ENCODE data around the gene TSPAN3.

Gene TSPAN3

DNA sequence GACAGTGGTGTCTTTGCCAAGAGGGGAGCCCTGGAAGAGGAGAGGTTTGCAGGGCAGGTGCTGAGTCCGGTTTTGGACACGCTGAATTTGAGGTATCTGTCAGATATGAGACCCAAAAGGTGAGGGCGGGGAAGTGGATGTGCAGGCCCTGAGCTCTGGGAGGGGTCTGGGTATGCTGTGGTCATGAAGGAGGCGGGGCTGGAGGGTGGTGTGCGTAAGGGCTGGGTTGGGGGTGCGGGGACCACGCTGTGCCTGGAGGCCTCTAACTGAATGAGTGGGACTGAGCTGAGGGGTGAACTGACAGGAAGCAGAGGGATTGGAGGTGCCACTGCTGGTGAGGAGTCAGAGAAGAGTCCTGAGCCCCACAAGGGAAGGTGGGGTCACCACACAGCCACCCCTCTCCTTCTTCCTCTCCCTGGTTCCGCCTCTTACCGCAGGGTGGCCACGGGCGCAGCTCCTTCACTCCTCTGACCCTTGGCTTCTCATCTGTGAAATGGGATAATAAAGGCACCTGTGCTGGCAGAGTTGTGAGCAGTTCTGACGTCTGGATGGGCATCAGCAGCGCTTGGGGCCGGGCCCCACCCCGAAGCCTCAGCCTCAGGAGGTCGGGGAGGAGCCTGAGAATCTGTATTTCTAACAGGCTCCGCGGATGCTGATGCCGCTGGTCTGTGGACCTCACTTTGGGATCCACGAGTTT is 47.2 kb downstream of the TSPAN3 start:
- no peak for DNase-seq (ENCODE audit: low read depth in 2 of 2)

DNA sequence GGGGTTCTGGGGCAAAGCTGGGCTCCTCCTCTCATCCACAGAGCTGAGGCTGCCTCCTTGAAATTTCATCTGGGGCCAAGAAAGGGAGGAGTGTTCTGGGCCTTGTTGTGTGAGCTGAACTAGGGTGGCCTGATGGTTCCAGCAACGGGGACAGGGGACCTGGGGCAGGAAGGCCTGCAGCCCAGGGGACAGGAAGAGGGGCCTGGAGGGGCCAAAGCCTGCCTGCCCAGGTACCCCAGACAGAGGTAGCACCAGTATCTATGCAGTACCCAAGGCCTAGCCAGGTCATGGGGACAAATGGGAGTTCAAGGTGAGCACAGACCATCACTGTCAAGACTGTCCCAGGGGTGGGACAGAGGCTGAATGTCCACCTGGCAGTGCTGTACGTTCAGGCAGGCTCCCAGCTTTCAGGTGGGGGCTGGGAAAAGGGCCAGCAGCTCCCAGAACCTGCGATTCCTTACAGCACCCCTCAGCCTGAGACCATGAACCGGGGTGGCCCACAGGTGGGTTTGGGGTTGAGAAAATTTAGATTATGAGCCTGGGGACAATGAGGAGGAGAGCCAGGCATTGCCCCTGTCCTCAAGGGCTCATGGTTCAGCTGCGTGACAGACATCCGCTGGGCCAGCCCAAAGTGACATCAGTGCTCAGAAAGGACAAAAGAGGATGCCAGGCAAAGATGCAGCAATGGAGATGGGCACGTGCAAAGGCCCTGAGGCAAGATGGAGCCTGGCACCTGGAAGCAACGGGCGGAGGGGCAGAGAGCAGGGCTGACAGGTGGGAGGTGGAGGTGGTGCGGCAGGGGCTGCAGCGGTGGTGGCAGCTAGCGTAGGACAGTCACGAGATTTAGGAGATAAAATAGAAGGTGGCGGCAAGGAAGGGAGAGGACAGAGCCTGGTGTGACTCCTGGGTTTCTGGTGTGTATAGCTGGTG is 48.0 kb downstream of the TSPAN3 start:
- DNase-seq (ENCODE audit: low read depth in 2 of 2): no peak

DNA sequence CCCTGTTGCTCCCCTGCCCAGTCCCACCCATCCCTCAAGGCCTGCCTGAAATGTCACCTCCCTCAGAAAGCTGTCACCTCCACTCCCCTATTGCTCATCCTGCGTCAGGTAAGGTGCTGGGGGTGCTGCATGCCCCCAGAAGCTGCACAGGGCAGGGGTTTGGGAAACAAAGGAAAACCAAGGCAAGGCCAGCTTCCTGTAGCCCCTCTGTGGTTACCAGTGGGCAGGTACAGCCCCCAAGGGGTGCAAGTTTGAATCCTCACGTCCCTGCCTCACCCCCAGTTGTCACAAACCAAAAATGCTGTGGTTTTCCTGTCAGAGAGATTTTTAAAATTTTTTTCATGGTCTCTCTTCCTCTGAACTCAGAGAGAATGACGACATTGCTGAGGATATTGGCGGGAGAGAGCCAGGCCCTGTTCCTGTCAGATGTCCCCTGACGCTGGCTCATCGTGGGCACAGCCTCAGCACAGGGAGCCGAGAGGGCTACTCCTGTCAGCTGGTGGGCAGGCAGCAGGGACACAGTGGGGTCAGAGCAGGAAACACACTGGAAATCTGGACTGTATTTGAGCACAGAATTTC is 49.0 kb downstream of the TSPAN3 start:
- DNase-seq (ENCODE audit: low read depth in 2 of 2): peak; percentile 53 to 54

DNA sequence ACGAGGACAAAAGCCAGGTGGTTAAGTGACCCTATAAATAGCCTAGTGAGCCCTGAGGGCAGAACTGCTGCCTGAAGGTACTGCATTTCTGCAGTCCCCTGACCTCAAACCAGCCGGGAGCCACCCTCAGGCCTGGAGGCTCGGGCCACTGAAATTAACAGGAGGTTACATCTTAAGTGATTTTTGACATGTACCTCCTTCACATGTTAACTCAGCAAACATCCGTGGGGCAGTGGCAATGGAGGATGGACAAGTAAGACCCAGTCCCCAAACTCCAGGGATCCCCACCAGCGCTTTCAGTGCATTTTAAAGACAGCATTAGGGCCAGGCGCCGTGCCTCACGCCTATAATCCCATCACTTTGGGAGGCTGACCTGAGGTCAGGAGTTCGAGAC is 49.8 kb downstream of the TSPAN3 start:
- DNase-seq (ENCODE audit: low read depth in 2 of 2): no peak

DNA sequence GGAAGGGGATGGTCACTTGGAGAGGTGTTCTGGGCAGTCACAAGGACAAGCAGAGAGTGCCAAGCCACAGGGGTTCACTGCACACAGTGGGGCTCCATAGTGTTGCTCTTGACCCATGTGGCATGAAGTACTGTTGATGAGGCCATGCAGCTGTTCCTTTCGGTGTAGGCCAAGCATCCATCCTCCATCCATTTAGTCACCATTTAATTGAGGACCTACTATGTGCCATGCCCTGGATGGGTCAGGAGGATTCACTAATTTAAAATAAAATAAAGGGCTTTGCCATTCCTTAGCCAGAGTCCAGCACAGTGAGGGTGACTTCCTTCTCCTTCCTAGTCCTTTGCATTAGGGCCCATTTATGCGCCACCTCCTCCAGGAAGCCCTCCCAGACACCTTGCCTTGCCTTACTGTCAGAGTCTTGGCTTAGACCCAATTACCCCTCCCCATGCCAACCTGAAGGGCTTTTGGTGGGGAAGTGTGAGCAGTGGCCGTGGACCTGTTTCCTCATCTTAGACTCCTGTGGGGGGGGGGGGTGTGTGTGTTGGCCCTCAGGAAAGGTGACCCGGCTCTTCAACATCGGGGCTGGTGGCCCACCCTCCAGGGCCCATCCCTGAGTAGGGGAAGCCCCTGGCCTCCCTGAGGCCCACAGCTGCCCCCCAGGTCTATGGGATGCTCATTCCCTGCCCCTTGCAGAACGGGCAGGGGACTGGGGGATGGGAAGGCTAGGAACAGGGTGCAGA is 50.4 kb downstream of the TSPAN3 start:
- DNase-seq (ENCODE audit: low read depth in 2 of 2): no peak

DNA sequence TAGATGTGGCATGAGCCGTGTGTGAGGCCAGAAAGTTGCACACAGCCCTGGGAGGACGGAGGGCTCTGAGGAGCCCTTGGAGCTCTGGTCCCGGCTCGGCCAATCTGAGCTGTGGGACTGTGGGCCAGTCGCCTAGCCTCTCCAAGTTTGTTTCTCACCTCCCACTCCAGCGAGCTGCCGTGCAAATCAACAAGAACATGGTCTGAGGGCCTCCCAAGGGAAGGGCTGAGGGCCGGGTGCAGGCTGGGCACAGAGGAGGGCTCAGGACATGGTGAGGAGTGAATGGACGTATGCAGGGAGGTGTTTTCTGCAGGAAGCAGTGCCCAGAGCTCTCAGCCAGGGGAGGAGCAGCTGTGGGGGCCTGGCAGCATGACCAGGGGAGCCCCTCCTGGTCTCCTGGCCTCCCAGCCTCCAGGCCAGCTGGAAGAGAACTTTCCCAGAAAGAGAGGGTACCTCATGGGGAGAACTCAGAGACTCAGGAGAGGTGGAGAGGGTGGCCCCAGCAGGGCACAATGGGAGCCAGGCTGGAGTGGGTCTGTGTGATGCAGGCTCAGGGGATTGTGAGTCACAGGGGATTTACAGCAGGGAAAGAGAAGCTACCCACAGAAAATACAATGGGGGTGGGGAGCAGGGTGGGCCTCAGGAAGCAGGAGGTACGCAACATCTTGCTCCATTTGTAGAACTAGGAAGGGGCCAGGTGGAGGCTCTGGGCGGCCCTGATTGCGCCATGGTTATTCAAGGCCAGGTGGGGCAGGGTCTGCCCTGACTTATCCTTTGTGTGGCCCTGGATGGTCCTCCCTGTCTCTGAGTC is 51.2 kb downstream of the TSPAN3 start:
- peak in 1 of 2 donors; percentile 57 for DNase-seq (ENCODE audit: low read depth in 2 of 2)

DNA sequence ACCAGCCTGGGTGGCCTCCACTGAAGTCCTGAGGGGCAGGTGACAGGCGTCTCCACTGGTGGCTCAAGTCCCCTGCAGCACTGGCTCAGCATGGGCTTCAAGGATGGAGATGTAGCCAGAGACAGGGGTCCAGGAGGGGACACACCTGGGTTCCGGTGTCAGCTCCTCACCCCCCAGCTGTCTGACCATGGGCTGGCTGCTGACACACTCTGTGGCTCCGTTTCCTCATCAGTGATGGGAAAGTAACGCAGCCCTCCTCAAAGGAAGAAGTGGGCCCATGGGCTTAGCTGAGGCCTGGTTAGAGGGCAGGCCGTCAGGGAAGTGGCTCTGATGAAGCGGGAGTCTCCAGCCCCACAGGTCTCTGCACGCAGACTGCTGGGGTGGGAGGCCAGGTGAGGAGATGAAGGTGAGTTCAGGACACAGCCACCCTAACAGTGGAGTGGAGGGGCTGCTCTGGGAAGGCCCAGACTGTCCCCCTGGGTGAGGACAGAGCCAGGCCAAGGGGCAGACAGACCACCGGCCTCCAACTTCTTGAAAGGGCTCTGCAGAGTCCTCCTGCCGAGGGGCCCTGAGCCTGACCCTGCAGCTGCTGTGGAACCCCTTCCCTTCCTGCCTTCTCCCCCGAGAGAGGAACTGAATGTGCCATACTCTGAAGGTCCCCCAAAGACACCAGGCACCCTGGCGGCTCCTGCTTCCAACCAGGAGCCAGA is 52.0 kb downstream of the TSPAN3 start:
- DNase-seq (ENCODE audit: low read depth in 2 of 2): no peak

DNA sequence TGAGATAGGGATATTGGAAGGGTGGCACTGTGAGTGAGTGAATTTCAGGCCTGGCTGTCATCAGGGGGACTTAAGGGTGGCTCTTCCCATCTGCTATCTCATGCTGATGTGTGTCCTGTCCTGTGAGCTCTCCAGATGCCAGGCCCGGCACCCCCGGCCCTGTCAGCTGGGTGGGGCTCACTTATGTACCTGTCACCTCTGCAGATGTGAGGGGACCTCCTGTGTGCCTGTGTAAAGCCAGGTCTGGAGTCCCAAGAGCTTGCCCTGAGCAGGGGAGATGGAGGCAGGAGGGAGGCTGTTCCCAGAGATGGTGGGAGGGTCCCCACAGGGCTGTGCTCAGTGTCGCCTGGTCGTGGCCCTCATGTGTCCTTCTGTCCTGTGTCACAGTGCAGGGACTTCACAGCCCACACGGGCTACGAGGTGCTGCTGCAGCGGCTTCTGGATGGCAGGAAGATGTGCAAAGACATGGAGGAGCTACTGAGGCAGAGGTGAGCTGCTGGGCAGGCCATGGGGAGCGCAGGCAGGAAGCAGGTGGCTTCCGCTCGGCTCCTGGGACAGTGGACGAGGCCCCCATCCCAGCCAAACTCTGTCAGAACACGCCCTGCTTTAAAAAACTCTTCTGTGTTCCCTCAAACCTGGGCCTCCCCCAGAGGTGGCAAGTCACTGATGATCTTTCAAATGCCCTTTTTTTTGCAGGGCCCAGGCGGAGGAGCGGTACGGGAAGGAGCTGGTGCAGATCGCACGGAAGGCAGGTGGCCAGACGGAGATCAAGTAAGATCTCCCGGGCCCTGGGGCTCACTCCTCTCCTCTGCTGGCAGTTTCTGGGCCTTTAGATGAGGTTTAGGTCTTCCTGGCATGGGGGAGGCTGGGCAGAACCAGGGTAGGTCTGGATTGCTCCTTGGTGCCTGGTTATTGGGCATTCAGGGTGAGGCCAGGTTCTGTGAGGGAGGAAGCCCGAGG is 52.9 kb downstream of the TSPAN3 start:
- DNase-seq (ENCODE audit: low read depth in 2 of 2): no peak

DNA sequence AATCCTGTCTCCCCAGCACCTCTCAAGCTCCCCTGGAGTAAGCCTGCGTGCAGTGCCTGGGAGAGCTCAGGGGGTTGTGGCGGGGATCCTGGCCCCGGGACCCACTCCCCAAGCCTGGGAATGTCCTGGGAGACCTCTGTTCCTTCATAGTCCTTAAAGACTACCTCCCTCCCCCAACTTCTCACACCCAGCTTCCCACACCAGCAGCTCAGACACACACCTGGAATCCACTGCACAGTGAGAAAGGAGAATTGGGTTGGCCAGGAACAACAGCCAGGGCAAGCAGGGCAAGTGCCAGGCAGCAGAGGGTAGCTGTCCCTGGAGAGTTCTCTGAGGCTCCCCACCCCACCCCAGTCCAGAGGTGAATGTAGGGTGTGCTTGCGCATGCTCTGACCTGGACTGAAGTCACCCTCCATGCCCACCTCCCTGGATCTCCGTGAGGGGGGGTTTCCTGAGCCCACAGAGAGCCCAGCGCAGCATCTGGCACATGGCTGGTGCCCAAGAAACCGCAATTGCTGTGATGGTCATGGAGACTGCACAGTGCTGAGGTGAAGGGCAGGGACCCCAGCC is 53.7 kb downstream of the TSPAN3 start:
- DNase-seq (ENCODE audit: low read depth in 2 of 2): no peak

DNA sequence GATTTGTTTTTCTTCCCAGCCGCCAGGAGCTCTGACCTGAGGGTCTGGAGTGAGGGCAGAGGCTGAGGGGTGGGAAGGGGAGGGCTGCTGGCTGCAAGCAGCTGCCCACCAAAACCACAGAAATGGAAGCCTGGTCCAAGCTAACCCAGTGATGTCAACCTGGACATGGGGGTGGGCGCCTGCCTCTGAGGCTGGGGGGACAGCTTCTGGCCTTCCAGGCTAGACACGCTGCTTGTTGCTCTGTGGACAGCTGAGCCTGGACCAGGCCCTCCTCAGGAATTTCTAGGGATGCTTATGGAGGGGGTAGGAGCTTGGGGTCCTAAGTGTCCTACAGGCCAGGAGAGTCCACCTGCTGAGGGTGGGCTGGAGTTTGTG is 54.6 kb downstream of the TSPAN3 start:
- DNase-seq (ENCODE audit: low read depth in 2 of 2): no peak

DNA sequence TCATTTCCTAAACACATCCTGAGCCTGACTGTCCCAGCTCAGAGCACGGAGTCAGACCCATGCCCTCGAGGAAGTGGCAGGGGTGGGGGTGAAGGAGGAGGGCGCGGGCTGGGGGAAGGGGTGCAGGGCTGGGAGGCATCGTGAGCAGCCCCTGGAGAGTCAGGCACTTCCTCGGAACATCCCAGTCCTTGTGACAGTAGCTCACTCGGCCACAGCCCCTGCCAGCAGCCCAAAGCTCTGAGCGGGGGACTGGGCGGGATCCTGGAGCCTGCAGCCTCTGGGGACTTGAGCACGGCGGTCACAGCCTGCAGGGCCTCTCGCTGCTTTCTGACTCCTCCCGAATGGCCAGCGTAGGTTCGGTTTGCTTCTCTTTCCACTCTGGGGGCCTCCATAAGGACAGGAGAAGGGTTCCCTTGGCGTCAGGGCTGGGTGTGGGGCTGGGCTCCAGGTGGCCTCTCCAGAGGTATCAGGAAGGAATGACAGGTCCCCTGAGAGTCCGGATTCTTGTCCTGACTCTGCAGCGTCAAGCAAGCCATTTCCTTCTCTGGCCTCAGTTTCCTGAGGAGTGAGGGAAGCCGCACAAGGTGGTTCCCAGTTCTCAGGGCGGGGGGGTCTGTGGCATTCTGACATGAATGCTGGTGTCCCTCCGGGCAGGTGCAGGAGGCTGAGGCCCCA is 55.1 kb downstream of the TSPAN3 start:
- DNase-seq (ENCODE audit: low read depth in 2 of 2): no peak

DNA sequence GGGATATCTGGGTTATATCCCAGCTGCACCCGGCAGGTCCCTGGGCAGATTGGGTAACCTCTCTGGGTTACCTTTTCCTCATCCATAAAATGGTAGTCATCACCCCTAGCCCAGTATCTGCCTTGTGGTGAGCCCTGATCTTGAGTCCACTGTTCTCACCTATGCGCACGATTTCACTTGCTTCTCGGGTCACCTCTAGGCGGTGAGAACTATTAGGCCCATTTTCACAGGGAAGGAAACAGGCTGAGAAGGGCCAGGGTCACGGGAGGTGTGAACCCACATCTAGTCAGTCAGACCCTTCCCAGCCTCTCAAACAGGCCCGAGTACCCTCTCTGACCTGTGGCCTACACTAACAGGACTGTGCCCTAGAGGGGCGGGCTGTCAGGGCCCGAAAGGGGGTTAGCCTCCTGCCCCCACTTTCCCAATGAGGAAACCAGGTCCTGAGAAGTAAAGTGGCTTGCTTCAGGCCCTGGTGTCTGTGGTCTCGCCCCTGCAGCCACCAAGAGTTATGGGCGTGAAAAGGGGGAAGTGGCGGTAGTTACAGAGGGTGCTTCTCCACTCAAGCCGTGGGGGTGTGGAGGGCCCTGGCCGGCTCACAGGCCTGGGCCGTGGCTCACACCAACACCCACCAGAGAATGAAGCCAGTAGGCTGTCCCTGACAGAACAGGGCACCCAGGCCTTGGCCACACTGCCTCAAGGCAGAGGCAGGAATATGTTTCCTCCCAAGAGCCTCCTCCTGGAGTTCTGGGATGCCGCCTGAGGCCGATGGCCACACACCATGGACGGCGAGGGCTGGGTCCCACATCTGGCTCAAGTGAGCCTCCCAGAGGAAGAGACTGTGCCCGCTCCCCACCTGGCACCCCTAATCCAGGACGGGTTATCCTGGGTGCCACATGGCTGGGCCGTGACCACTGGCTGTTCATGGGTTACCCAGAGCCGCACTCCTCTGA is 56.5 kb downstream of the TSPAN3 start:
- DNase-seq (ENCODE audit: low read depth in 2 of 2): no peak

DNA sequence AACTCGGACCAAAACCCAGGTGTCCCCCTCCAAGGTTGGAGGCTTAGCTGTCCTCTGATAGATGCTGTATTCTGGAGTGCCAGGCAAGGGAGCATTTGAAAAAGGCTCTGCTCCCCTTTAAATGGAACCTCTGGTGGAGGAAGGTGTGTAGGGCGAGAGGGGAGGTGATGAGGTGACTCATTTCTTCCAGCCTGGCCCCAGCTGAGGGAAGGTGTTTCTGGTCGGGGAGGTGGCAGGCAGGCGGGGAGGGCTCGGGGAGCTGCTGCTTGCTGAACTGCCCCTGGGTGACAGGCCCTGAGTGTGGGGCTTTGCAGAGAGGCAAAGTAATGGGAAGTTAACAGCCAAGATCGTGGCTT is 57.2 kb downstream of the TSPAN3 start:
- DNase-seq (ENCODE audit: low read depth in 2 of 2): peak; percentile 79 to 89

DNA sequence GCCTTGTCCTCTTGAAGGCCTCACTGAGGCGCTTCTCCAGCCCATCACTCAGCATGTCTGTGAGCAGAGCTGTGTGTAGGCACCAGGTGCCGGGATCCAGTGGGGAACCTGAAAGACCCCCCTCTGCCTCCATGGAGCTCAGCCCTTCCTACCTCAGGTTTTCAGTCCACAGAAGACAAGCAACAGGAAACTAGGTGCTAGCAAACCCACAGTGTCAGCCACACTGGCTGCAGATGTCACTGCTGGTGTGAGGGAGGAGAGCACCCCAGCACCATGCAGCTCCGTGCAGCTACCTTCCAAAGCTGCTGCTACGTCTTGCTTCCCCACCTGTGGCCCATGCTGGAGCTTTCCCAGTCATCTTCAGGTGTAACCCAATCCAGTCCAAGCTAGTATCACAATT is 58.0 kb downstream of the TSPAN3 start:
- DNase-seq (ENCODE audit: low read depth in 2 of 2): no peak

DNA sequence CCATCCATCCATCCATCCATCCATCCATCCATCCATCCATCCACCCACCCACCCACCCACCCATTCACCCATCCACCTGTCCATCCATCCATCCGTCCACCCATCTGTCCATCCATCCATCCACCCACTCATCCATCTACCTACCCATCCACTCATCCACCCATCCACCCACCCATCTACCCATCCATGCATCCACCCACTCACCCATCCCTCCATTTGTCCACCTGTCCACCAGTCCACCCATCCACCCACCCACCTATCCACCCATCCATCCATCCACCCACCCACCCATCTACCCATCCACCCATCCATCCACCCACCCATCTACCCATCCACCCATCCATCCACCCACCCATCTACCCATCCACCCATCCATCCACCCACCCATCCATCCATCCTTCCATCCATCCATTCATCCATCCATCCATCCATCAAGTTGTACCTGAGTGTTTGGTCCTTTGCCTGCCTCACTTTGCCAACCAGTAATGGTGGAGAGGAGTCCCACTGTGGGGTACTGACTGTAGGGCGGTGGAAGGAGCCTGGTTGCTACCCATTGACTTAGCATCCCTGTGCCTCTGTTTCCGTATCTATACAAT is 58.7 kb downstream of the TSPAN3 start:
- DNase-seq (ENCODE audit: low read depth in 2 of 2): no peak

DNA sequence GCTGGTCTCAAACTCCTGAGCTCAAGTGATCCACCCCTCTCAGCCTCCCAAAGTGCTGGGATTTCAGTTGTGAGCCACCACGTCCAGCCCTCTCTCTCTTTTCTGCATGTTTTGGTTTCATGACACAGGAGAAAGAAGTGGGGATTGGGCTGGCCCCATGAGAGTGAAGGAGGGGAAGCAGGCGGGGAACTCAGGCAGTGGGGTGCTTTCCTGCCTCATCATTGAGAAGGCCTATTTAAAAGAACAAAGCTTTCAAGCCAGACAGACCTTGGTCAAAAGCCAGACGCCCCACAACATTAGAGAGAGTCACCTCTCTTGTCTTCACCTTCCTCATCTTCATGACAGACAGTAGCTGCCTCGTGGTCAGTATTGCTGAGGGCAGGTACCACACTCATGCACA is 60.1 kb downstream of the TSPAN3 start:
- DNase-seq (ENCODE audit: low read depth in 2 of 2): no peak

DNA sequence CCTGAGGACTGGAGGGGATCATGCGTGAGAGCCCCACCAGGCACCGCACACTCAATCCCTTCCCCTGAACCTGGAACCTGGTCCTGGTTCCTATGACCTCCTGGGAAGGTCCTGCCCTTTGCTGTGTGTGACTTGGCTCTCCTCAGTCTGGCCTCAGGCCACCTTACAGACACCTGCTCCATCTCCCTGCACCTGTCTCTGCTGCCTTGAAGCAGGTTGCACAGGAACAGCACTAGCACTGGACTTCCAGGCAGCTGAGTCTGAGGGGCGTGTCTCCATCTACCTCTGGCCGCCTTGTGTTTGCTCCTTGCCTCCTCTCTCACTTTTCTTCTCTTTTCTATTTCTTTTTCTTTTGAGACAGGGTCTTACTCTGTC is 60.6 kb downstream of the TSPAN3 start:
- no peak for DNase-seq (ENCODE audit: low read depth in 2 of 2)

All from stimulated activated CD8-positive, alpha-beta memory T cell treated with anti-CD3 and anti-CD28 coated beads, Interleukin-15, amount 100 ng/mL, for 48 hours (primary cell).